NCI-H2196 treated with DMSO at 0.1 percent for 48 hours (cell line): ENCODE results near the gene S100A12.
A peak's percentile ranks its signal among the peaks of the same experiment; 100 is the strongest.

ENCODE experiments used
- DNase-seq: peaks from one replicate; lab custom pipeline; 2025; ENCODE audit not compliant: unreplicated experiment; lab: John Stamatoyannopoulos, UW

Gene S100A12

DNA sequence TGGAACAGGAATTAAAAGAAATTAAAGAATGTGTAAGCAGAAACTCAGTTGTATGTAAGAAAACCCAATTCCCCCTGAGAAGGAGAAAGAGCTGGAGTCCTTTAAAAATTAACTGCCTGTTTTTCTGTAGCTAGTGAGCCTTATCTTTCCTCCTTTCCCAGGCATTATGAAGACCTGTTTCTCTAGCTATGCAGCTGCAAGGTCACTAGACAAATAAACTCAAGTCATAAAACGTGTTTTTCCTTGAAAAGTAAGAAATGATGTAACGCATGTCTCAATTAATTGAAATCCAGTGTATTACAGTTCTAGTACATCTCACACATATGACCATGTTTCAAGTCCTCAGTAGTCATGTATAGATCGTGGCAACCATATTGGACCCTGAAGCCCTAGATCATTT is 5.3 kb downstream of the S100A12 start:
- DNase-seq = no peak

DNA sequence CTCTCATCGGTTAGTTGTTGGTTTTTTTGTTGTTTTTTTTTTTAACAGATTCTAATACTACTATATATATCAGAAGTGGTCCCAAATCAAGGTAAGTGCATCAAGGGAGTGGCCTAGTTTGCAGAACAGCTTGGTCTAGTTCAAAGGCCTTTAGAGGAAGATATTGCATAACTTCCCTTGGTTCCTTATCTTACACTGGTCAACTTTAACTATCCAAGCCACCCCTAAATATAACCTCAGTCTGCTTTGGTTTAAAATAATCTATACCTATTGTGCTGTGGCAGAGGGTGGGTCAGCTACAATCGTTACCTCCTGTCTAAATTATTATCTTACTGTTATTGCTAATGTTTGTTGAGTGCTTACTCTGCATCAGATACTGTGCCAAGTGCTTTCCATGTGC is 6.9 kb downstream of the S100A12 start:
- DNase-seq = no peak

DNA sequence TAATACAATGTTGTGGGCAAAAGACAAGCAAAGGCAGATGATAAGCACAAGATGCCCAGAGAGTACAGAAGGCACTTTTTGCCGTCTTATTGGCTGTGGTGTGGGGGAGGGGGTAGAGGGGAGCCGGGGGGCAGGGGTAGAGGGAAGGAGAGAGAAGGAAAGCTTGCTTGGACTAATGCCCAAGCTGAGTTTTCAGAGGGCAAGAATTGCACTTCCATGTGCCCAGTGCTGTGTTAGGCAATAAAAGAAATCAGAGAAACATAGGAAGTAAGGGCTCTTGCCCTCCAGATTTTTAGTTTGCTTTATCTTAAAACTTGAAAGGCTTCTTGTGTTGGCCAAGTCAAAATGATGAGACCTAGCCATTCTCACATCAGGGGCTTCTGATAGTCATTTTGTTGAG is 8.3 kb downstream of the S100A12 start:
- DNase-seq = no peak

DNA sequence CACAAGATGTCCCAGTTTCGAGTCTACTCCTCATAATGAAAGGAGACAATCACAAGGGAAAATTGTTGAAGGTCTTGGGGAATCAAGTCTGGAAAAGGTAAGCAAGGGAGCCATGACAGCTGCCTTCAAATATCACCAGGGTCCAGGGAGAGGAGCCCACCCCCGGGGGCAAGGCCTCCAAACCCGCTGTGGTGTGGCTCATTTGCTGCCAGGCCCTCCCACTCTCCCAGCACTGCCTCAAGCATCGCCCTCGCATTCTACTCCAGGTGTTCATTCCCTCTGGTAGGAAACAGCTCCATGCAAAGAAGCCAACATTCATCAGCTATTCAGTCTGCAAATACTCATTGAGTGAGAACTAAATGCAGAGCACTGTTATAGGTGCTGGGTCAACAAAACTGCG is 9.2 kb downstream of the S100A12 start:
- DNase-seq = no peak

DNA sequence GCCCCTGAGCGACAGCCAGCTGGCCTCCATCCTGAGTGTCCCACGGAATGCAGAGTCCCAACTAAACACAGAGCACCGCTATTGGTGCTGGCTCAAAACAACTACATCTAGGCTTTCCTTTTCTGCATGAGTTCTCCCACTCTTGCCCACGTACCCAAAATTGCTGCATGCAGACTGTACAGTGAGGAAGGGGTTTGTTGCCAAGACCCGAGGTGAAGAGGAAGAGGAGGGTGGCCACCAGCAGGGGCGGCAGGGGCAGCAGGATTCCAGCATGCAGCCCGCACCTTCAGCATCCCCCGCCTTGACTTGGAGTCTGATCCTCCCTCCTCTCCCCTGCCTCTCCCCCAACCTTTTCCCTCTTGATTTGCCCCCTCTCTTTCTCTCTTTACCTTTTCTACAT is 9.7 kb downstream of the S100A12 start:
- DNase-seq = no peak

DNA sequence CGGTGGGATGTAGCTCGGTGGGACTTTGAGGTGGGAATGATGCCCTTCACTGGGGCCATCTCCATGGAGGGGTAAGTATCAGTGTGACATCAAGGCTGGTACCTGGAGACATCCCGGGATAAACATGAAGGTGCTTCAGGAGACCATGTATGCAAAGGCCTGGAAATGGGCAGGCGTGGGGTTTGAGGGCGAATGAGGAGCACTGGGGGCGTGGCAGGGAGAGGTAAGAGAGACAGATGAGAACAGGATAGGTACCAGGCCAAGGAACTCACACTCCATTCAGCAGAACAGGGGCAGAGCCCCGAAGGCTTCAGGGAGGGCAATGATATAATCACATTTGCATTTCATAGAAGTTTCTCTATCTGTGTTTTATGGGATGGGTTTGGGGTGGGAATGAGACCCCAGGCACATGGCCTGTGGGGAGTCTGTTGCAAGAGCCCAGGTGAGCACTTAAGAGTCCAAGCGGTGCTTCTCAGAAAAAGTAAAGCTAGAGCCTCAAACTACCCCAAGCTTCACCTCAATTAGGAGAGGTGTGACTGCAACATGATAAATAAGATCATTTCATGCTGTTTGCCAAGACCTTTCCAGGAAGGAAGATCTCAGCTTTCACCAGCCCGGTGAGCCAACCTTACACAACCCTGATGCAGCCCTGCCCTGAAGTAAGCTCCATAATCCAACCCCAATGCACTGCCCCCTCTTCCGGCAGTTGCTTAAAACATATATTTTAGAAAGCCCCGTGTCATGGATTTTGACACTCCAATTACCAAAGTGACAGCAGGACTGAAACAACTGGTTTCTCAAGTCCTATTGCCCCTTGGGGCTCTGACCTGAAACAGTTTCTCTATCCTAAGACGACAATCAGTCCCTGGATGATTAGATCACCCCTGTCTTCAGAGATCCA is 10.4 kb downstream of the S100A12 start:
- peak; percentile 39 for DNase-seq

DNA sequence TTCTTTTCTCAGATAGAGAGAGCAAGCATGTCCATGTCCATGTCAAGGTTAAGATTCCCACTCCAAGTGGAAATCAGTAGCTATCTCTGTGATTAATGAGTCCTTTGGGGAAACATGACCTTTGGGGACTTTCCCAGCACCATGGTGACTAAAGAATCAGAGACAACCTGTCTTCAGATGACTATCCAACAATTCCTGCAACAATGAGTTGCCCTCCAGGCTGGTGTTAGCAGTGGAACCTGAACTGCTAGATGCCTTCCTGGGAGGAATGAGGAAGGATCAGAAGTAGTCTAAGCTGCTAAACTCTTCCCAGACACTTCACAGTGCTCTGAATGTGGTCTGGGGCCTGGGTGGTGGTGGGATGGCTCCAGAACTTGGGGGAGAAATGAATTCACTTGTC is 11.3 kb downstream of the S100A12 start:
- no peak for DNase-seq

DNA sequence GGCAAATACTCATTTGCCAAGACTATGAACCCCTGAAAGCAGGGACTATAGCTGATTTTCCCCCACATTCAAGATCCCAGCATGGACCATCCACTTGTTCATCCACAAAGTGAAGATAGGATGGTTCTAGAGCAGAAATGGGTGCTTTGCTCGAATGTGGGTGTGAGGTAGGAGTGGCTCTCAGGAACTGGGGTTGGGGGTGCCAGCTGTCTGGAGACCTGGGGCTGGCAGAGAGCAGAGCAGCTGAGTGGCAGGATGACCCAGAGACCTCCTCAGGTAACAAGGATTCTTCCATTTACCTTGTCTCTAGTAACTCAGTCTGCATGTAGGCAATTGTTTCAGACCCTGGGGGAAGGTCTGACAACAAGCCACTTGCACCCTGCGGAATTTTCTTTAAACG is 11.8 kb downstream of the S100A12 start:
- DNase-seq = no peak

DNA sequence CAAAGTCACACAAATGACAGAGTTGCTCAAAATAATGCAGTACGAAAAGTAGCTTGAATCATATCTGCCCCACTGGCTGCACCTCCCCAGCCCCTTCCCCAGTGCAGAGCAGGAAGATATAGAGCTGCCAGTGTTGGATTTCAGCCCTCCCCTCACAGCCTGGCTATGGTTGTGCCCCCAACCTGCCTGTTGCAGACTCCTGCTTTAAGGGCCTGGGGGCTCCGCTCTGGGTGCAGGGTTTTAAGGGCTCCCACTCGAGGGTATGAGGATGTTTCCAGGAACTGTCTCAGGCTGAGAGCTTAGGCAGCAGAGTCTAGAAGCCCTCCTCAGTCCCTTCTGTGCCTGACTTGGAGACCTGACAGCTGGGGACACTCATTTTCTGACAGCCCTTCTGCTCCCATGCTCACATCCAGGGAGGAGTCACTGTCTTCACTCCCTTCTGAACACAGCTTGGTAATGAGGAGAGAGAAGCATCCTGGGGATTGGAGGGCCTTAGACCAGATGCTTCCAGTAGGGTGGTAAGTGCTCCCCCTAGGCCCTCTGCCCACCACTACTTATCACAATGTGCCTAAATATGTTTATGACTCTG is 13.1 kb downstream of the S100A12 start:
- no peak for DNase-seq

DNA sequence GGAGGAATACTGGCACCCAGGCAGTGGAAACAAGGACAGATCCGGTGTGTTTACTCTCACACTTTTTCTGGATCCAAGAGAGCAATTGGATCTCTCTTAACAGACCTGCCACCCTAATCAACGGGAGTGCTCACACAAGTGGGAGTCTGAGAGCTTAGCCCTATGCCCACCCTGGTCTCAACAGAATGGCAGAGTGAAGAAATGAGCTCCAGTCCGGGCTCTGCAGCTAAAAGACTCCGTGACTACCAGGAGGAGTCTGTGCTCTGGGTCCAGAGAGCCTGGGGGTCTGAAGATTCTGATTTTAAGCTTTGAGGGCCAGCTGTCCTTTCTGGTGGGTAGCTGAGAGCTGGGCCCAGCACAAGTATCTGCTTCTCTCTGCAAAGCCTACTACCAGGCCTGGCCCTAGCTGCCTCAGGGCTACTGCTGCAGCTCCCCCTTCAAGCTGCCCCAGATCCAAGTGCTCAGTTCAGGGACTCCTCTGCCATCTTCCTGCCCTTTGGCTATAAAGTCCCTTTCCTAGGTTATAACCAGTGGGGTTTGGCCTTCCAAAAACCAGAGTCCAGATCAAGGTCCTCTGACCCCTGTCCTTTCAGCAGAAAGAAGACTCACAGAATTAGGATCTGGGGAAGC is 13.8 kb downstream of the S100A12 start:
- DNase-seq = no peak

DNA sequence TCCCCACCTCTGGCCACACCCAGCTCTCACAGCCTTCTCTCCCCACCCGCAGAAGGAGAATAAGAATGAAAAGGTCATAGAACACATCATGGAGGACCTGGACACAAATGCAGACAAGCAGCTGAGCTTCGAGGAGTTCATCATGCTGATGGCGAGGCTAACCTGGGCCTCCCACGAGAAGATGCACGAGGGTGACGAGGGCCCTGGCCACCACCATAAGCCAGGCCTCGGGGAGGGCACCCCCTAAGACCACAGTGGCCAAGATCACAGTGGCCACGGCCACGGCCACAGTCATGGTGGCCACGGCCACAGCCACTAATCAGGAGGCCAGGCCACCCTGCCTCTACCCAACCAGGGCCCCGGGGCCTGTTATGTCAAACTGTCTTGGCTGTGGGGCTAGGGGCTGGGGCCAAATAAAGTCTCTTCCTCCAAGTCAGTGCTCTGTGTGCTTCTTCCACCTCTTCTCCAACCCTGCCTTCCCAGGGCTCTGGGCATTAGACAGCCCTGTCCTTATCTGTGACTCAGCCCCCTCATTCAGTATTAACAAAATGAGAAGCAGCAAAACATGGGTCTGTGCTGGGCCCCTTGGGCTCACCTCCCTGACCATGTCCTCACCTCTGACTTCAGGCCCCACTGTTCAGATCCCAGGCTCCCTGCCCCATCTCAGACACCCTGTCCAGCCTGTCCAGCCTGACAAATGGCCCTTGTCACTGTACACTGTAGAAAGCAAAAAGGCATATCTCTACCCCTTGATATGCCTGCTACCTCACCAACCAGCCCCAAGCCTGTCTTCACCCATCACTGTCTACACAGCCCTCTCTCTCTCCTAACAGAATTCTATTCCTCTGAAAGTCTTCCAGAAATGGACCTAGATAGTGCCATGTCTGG is 14.6 kb downstream of the S100A12 start:
- no peak for DNase-seq

DNA sequence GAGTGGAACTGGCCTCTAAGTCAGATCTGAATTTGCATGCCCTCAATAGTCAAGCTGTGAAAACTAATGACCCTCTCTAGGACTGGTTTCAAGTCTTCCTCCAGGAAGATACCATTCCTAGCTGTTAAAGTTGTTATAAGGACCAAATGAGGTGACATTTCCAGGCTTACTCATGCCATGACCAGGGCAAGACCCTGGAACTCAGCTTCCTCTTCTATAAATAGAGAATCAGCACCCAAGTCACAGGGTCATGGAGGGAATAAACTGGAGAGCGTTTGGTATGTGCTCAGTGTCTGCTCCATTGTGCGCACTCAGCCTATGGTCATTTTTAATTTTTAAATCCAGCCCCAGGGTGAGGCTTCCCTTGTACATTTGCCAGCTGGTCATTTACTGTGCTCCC is 15.2 kb downstream of the S100A12 start:
- DNase-seq = no peak

DNA sequence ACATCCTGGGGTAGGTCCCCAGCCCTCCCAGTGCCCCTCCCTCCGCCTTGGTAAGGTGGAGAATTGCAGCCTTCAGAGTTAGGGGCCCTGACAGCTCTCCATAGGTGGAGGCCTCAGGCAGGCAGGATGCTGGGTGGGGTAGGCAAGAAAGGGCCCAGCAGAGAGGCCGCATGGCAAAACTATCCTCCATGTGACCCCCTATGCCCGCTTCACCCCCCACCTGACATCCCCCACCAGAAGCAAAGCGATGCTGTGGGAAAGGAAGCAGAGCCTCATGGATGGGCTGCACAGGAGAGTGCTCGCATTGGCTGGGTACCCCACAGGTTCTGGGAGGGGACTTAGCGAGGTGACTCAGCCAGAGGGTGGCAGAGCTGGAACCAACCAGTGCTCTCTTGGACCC is 16.2 kb downstream of the S100A12 start:
- no peak for DNase-seq

DNA sequence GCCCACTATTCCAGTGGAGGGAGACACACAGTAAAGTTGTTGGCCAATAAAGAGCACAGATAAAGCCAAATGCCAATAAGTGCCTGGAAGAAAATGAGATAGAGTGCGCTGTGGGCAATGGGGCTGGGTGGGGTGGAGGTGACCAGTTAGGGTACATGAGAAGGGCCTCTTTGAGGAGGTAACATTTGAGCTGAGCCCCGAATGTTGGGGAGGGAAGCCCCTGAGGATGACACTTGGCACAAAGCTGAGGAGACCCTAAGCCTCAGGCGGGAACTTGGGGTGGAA is 16.8 kb downstream of the S100A12 start:
- DNase-seq = no peak

DNA sequence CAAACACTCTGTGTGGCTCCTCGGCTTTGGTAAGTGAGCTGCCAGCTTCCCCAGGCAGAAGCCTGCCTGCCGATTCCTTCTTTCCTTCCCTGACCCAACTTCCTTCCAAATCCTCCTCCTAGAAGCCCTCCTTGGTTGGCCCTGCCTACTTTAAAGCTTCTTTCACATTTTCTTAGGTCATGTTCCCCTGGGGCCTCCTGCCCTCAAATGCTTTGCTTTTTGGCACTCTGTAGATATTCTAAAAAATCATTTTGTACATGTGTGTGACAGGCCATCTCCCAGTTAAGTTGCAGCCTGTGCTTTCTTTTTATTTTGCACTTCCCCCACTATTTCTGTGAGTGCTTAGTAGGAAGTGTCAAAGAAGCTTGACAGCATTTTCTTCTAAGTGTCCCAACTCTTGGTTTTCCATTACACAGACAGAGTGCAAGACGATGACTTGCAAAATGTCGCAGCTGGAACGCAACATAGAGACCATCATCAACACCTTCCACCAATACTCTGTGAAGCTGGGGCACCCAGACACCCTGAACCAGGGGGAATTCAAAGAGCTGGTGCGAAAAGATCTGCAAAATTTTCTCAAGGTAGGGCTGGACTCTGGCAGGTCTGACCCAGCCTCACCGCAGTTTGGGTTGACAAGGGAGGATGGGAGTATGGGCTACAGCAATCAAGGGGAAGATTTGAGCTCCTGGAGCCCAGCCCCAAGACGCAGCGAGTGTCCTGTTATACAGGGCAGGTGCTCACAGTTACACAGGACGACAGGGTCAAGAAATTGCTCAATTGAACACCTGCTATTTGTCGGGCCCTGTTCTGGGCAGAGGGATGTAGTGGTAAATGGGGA is 17.3 kb downstream of the S100A12 start, which contains the start of gene S100A9:
S100A9 (plus strand) TSS at position 2 of the 838 bp plus-strand sequence; CDS start at position 432, 430 bp downstream.
- no peak for DNase-seq

DNA sequence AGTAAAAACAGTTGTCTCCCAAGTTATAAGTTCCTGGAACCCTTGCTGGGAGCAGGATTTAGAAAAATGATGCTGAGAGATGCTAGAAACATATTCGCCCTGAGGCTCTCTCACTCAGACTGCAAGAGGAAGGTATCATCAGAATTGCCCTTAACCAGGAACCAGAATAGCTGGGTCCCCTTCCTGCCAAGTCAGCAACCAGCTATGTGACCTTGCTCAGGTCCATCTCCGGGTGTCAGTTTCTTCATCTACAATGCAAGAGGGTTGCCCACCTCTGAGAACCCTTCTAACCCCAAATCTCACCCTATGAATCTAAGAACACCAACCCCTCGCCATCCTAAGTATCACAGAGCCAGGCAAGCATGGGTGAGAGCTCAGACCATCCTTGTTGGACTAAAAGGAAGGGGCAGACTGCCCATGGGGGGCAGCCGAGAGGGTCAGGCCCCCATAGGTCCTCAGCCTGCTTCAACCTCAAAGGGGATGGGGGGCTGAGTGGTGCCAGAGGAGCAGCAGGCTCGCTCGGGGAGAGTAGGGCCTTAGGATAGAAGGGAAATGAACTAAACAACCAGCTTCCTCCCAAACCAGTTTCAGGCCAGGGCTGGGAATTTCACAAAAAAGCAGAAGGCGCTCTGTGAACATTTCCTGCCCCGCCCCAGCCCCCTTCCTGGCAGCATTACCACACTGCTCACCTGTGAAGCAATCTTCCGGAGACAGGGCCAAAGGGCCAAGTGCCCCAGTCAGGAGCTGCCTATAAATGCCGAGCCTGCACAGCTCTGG is 18.2 kb downstream of the S100A12 start:
- DNase-seq = no peak

DNA sequence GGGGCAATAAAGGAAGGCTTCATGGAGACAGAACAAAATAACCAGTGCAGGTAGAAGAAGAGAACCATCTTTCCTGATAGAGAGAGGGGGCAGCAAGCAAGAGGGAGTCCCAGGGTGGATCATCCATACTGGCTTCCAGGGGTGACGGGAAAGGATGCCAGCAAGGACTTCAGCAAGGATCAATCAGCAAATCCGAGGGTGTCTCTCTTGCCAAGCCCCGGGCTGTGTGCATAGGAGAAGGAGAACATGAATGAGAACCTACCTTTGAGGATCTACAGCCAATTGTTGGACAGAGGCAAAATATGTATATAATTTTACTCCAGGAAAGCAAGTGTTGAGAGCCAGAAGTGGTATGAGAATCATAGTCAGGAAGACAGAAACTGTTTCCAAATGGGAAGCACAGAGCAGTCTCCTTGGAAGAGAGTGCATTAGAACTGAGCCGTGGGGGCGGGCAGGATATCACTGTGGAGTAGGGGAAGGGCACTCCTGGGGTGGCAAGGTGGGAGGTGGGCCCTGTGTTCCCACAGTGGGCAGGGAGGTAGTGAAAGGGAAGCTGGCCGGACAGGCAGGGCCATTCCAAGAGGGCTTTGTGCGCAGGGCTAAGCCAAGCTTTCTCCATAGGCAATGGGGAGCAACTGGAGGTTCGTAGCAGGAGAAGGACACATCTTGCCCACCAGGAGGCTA is 18.9 kb downstream of the S100A12 start:
- DNase-seq = no peak

DNA sequence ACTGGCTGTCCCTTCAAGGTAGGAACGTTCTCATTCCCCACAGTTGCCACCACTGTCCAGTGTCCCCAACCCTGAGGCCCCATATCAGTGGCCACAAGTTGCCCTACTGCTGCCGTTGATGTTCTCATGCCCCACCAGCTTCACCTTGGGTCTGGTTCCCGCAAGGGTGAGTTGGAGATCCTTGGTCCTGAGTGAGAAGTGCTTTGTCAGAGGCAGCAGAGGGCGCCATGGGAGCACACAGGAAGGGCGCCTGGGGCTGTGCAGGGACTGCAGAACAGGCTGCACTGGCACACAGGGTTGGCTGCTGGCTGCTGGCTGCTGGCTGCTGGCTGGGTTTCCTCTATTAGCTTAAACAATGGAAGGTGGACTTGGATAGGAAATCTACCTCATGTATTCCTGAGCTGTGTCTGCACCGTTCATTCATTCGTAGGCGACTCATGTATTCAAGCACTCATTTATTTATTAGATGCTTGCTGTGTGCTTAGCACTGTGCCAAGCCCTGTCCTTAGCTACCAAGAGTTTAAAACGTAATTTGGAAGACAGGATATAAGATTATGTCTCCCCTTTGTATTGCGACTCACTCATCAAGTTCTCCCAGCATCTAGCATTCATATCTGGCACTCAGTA is 19.9 kb downstream of the S100A12 start:
- DNase-seq = peak; percentile 39
